ENCODE results near the gene CCP110. TPM values are rescaled to one million over a fixed set of nuclear protein-coding genes. Genes with fewer than 3 reads are reported as not detected.
"Not testable (repeated sequence)": the region's sequence is repeated elsewhere in the genome, so short reads cannot be mapped to it uniquely, and the experiment has no call there.

The CCP110 gene
- total RNA-seq, 1 donor from 2014 or later = 32.7 TPM

- no peak for DNase-seq (ENCODE audit: low spot score)
- no peak overlapping the region for H3K4me3 Mint-ChIP-seq
- H3K36me3 ChIP-seq = peaks cover 27% of the 10 kb centered on the region
- H2AFZ ChIP-seq (replicated peaks) = no peak overlapping the region
- no peaks in the 10 kb centered on the region for H3K9me3 ChIP-seq (ENCODE audit: low read depth)
- H3K4me1 Mint-ChIP-seq = no peaks in the 10 kb centered on the region
- peaks cover 17% of the 10 kb centered on the region for H3F3A ChIP-seq (ENCODE audit: low read depth)
- H3K27ac ChIP-seq = no peak overlapping the region
- H4K20me1 ChIP-seq (ENCODE audit: low read depth) = no peaks in the 10 kb centered on the region
- H3K4me1 ChIP-seq = peaks cover 14% of the 10 kb centered on the region
- TF ChIP-seq EZH2phosphoT487 (IDR thresholded peaks at IDR 0.05) = no peak
- TF ChIP-seq, protein P1, sequence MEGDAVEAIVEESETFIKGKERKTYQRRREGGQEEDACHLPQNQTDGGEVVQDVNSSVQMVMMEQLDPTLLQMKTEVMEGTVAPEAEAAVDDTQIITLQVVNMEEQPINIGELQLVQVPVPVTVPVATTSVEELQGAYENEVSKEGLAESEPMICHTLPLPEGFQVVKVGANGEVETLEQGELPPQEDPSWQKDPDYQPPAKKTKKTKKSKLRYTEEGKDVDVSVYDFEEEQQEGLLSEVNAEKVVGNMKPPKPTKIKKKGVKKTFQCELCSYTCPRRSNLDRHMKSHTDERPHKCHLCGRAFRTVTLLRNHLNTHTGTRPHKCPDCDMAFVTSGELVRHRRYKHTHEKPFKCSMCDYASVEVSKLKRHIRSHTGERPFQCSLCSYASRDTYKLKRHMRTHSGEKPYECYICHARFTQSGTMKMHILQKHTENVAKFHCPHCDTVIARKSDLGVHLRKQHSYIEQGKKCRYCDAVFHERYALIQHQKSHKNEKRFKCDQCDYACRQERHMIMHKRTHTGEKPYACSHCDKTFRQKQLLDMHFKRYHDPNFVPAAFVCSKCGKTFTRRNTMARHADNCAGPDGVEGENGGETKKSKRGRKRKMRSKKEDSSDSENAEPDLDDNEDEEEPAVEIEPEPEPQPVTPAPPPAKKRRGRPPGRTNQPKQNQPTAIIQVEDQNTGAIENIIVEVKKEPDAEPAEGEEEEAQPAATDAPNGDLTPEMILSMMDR (IDR thresholded peaks at IDR 0.05) = no peak
- TF ChIP-seq EZH2 (IDR thresholded peaks at IDR 0.05) = no peak
- H3K4me2 ChIP-seq = no peak overlapping the region
- H3K4me3 ChIP-seq = no peak overlapping the region
- no peaks in the 10 kb centered on the region for H3K27me3 Mint-ChIP-seq (ENCODE audit: insufficient read depth, low read depth)
- peaks cover 2% of the 10 kb centered on the region for H3K79me2 ChIP-seq (ENCODE audit: low read depth)
- H3K9me3 Mint-ChIP-seq = no peaks in the 10 kb centered on the region
- H3K9ac ChIP-seq = no peak overlapping the region
- no peak overlapping the region for H3K27ac Mint-ChIP-seq
- H3K36me3 Mint-ChIP-seq = peaks cover 30% of the 10 kb centered on the region
- no peaks in the 10 kb centered on the region for H3K27me3 ChIP-seq
Observed at GRCh38 chr16:19532601-19533000, 8.9 kb downstream of the CCP110 start.

- Histone ChIP-seq H2AFZ (replicated peaks) (no peak overlapping the region), H3F3A (ENCODE audit: low read depth) (no peaks in the 10 kb centered on the region), H3K27me3 (no peaks in the 10 kb centered on the region), H3K27ac (no peak overlapping the region), H4K20me1 (ENCODE audit: low read depth) (no peaks in the 10 kb centered on the region), H3K79me2 (ENCODE audit: low read depth) (no peaks in the 10 kb centered on the region), H3K4me1 (no peaks in the 10 kb centered on the region), H3K36me3 (peaks cover 18% of the 10 kb centered on the region), H3K9me3 (ENCODE audit: low read depth) (no peaks in the 10 kb centered on the region), H3K4me3 (no peak overlapping the region), H3K9ac (no peak overlapping the region), H3K4me2 (no peak overlapping the region)
- no peak overlapping the region for H3K4me3 Mint-ChIP-seq
- no peaks in the 10 kb centered on the region for H3K9me3 Mint-ChIP-seq
- TF ChIP-seq EZH2 (IDR thresholded peaks at IDR 0.05) = no peak
- H3K27me3 Mint-ChIP-seq (ENCODE audit: insufficient read depth, low read depth) = no peaks in the 10 kb centered on the region
- no peaks in the 10 kb centered on the region for H3K4me1 Mint-ChIP-seq
- no peak overlapping the region for H3K27ac Mint-ChIP-seq
- DNase-seq (ENCODE audit: low spot score) = no peak
- peaks cover 35% of the 10 kb centered on the region for H3K36me3 Mint-ChIP-seq
Observed at GRCh38 chr16:19540241-19540970, 16.7 kb downstream of the CCP110 start.

DNA sequence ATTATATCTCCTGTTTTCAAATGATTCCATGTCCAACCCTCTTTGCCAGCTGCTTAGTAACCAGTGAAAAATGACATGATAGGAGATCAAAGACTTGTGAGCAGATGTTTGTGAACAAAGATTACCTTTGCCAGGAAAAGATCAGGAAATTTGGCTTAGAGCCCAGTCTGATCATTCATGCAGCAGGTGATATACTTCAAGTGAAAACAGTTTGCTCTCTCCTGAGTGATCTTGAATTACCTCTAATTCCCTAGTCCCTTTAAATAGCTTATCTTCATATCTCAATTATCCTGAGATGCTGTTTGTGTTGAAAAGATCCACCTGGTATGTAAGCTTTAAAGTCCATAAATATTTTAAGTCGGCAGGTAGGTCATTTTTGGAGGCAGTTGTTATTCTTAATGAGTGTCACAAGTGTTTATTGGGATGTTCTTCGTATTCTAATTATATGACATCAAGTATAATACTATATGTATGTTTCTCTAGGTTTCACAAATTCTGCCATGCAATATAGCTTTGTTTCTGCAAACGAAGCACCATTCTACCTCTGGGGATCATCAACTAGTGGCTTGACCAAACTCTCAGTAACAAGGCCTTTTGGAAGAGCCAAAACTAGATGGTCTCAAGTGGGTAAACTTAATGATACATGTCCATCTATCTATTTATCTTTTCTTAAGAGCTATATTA is 18.5 kb downstream of the CCP110 start:
- Mint-ChIP-seq H3K36me3 (peaks cover 26% of the 10 kb centered on the region), H3K4me1 (no peaks in the 10 kb centered on the region)

GRCh38 chr16:19543278-19543996 is 19.7 kb downstream of the CCP110 start:
- H3K27ac ChIP-seq; H3K4me1 Mint-ChIP-seq; H3F3A ChIP-seq (ENCODE audit: low read depth); H3K27me3 ChIP-seq; H3K9me3 Mint-ChIP-seq; H3K4me1 ChIP-seq; H3K79me2 ChIP-seq (ENCODE audit: low read depth); H4K20me1 ChIP-seq (ENCODE audit: low read depth); H3K4me2 ChIP-seq; H3K9ac ChIP-seq; H3K9me3 ChIP-seq (ENCODE audit: low read depth); H3K4me3 ChIP-seq; H3K27ac Mint-ChIP-seq; DNase-seq (ENCODE audit: low spot score); H3K4me3 Mint-ChIP-seq; H2AFZ ChIP-seq (replicated peaks); H3K27me3 Mint-ChIP-seq (ENCODE audit: insufficient read depth, low read depth): not testable (repeated sequence)
- peaks cover 27% of the 10 kb centered on the region for H3K36me3 ChIP-seq
- peaks cover 26% of the 10 kb centered on the region for H3K36me3 Mint-ChIP-seq

More for the DNA sequence above, 18.5 kb downstream of the CCP110 start:
- H3K27me3 ChIP-seq = no peaks in the 10 kb centered on the region
- peaks cover 27% of the 10 kb centered on the region for H3K36me3 ChIP-seq
- Mint-ChIP-seq H3K4me3 (no peak overlapping the region), H3K27ac (no peak overlapping the region), H3K9me3 (no peaks in the 10 kb centered on the region), H3K27me3 (ENCODE audit: insufficient read depth, low read depth) (no peaks in the 10 kb centered on the region)
- H3K9ac ChIP-seq = no peak overlapping the region
- H3K4me1 ChIP-seq = no peaks in the 10 kb centered on the region
- DNase-seq (ENCODE audit: low spot score) = no peak
- H3K4me3 ChIP-seq = no peak overlapping the region
- no peaks in the 10 kb centered on the region for H4K20me1 ChIP-seq (ENCODE audit: low read depth)
- no peak overlapping the region for H2AFZ ChIP-seq (replicated peaks)
- no peak overlapping the region for H3K4me2 ChIP-seq
- TF ChIP-seq, protein P1 (IDR thresholded peaks at IDR 0.05) = no peak
- TF ChIP-seq EZH2phosphoT487 (IDR thresholded peaks at IDR 0.05) (no peak), EZH2 (IDR thresholded peaks at IDR 0.05) (no peak)
- no peaks in the 10 kb centered on the region for H3K9me3 ChIP-seq (ENCODE audit: low read depth)
- no peak overlapping the region for H3K27ac ChIP-seq
- no peaks in the 10 kb centered on the region for H3F3A ChIP-seq (ENCODE audit: low read depth)
- H3K79me2 ChIP-seq (ENCODE audit: low read depth) = no peaks in the 10 kb centered on the region
